ENCODE results near the gene OR7G3. TPM values are rescaled to one million over a fixed set of nuclear protein-coding genes. Genes with fewer than 3 reads are reported as not detected.

Gene OR7G3
- total RNA-seq, 1 experiment from 2014 or later, result not detected

GRCh38 chr19:9107375-9107774 lies 19.4 kb downstream of the OR7G3 start, which contains the start of gene OR7G2:
TSS of gene OR7G2 (minus strand) at chr19:9107475. CDS start at chr19:9103243, 4,232 bp downstream.
- no peak within 1 kb of the TSS for H4K8ac ChIP-seq (replicated peaks; ENCODE audit: insufficient read length, low read depth, low read length)
- H3K4me2 ChIP-seq (ENCODE audit: insufficient read depth, insufficient read length, low read length), result no peak within 1 kb of the TSS
- H3K18ac ChIP-seq (ENCODE audit: insufficient read length, low read depth, low read length), result no peak within 1 kb of the TSS
- peaks cover 7% of the 10 kb centered on the region for H3K9me3 ChIP-seq (ENCODE audit: control insufficient read depth, low read depth, low read length)
- H4K91ac ChIP-seq (ENCODE audit: insufficient read length, low read depth, low read length), result no peak within 1 kb of the TSS
- no peak for DNase-seq
- H3K4ac ChIP-seq (ENCODE audit: low read depth, low read length), result no peak within 1 kb of the TSS
- no peak for TF ChIP-seq CTCF (conservative IDR thresholded peaks at IDR 0.05)
- H3K9me3 Mint-ChIP-seq, result peaks cover 63 to 86% of the 10 kb centered on the region in 2 experiments
- no peak within 1 kb of the TSS for H3K4me3 Mint-ChIP-seq
- no peak within 1 kb of the TSS for H2BK12ac ChIP-seq (ENCODE audit: insufficient read length, low read depth, low read length)
- H2BK20ac ChIP-seq (ENCODE audit: low read depth, low read length, poor library complexity, severe bottlenecking), result no peak within 1 kb of the TSS
- H3K27me3 ChIP-seq (ENCODE audit: insufficient read depth, low read length), result no peaks in the 10 kb centered on the region
- H3K23me2 ChIP-seq (ENCODE audit: insufficient read length, low read depth, low read length, poor library complexity, severe bottlenecking), result no peaks in the 10 kb centered on the region
- no peak within 1 kb of the TSS for H2AK5ac ChIP-seq (ENCODE audit: insufficient read length, low read length)
- no peak within 1 kb of the TSS for H3T11ph ChIP-seq (ENCODE audit: low read length)
- no CpG with 5 or more reads among the region's 8 CpGs for WGBS (ENCODE audit: extremely low coverage, insufficient read length, low lambda C conversion rate)
- no peak within 1 kb of the TSS for H3K27ac Mint-ChIP-seq
- H2BK15ac ChIP-seq (ENCODE audit: low read depth, low read length), result no peak within 1 kb of the TSS
- H3K23ac ChIP-seq (ENCODE audit: insufficient read length, low read depth, low read length), result no peak within 1 kb of the TSS
- no peaks in the 10 kb centered on the region for H3K79me2 ChIP-seq (ENCODE audit: insufficient read depth, low read length)
- no peaks in the 10 kb centered on the region for H4K20me1 ChIP-seq (ENCODE audit: control insufficient read depth, insufficient read depth, insufficient read length)
- H3K4me1 Mint-ChIP-seq, result no peaks in the 10 kb centered on the region
- H3K27me3 Mint-ChIP-seq (ENCODE audit: low read depth), result peaks cover 9% of the 10 kb centered on the region
- H3K14ac ChIP-seq (ENCODE audit: insufficient read depth, low read length), result no peak within 1 kb of the TSS
- no peak within 1 kb of the TSS for H2BK5ac ChIP-seq (ENCODE audit: insufficient read length, low read length)
- H2AFZ ChIP-seq (ENCODE audit: low read length), result no peak within 1 kb of the TSS
- H2BK120ac ChIP-seq (ENCODE audit: low read depth, low read length, poor library complexity, severe bottlenecking), result no peak within 1 kb of the TSS
- no peaks in the 10 kb centered on the region for H3K4me1 ChIP-seq (ENCODE audit: insufficient read depth, low read length)
- no peak within 1 kb of the TSS for H3K27ac ChIP-seq (ENCODE audit: insufficient read length, low read depth, low read length)
- H3K79me1 ChIP-seq (ENCODE audit: insufficient read depth, low read depth, low read length, poor library complexity, severe bottlenecking), result no peaks in the 10 kb centered on the region
- no peak within 1 kb of the TSS for H3K56ac ChIP-seq (ENCODE audit: insufficient read length, low read depth, low read length)
- H3K9ac ChIP-seq (ENCODE audit: extremely low read depth, insufficient read length, low read length), result no peak within 1 kb of the TSS
- H3K36me3 Mint-ChIP-seq (ENCODE audit: insufficient read depth in 1 of 3, low read depth in 3 of 3), result peaks cover 2 to 31% (median 8%) of the 10 kb centered on the region in 3 experiments
- no peak within 1 kb of the TSS for H4K5ac ChIP-seq (ENCODE audit: insufficient read length, low read depth, low read length)

Data from H9 (cell line).